Measurements from ENCODE around the gene GPHN.

- TF ChIP-seq CTCF (IDR thresholded peaks at IDR 0.05): no peak
- no peak for TF ChIP-seq POLR2AphosphoS5 (IDR thresholded peaks at IDR 0.05; ENCODE audit: insufficient read depth in 1 of 2, low read depth in 1 of 2)
- TF ChIP-seq POLR2A (IDR thresholded peaks at IDR 0.05): no peak
Measured at GRCh38 chr14:66859063-66859671, 351.2 kb downstream of the GPHN start.
